GM08714 (cell line): ENCODE measurements around the gene SEL1L3.

Source experiments
- H3K4me3 ChIP-seq: fragments of 200-500 bp; sonication (Bioruptor generic); 2 replicates; pipeline ENCODE4 v1.5.1; 2014; ENCODE audit warnings: mild to moderate bottlenecking, low read length, inconsistent platforms
- ZNF274 ChIP-seq: IDR thresholded peaks from 2 replicates; pipeline ENCODE4 v1.6.1; 2012; ENCODE audit warnings: mild to moderate bottlenecking, low read depth, low read length

The SEL1L3 gene

GRCh38 chr4:25823632-25824031 is 39.2 kb downstream of the SEL1L3 start:
- no peak for TF ChIP-seq ZNF274
- H3K4me3 ChIP-seq = no peak overlapping the region

GRCh38 chr4:25821899-25822298 is 40.9 kb downstream of the SEL1L3 start:
- no peak overlapping the region for H3K4me3 ChIP-seq
- no peak for TF ChIP-seq ZNF274

DNA sequence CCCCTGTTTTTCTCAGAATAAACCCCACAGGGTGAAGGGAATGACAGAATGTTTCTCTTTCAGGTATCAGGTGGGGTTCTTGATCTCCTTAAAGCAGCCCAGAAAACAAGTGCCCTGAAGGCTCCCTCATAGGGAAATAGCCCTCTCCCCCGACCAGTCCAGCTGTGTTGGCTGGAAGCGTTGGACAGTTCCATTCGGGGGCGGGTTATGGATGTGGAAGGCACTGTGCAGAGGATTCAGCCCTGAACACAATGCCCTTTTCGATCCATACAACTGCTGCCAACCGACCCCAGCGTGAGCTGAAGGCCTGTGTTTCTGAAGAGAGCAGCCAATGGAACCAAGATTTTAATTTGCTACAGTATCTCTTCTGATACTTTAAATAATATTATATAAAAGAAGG is 41.5 kb downstream of the SEL1L3 start:
- no peak overlapping the region for H3K4me3 ChIP-seq
- TF ChIP-seq ZNF274 = no peak

DNA sequence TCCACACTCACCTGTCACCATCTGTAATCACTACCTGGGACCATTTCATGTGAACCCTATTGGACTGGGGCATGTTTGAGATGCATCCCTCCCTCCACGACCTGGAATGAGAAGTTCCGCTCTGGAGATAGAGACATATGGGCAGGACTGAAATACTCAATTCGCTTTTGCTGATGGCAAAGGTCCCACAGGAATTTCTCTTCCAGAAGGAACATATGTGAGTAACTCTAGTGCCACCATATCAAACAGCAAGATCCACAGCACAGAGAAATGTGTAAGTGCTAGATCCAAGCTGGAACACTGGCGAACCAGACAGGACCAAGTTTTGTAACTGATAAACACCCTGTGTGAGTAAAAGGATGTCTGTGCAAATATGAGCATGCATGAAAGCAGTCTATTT is 43.9 kb downstream of the SEL1L3 start:
- H3K4me3 ChIP-seq = no peak overlapping the region
- no peak for TF ChIP-seq ZNF274

GRCh38 chr4:25818371-25818871 is 44.4 kb downstream of the SEL1L3 start:
- no peak overlapping the region for H3K4me3 ChIP-seq
- no peak for TF ChIP-seq ZNF274

GRCh38 chr4:25817059-25817681 is 45.6 kb downstream of the SEL1L3 start:
- TF ChIP-seq ZNF274 = no peak
- H3K4me3 ChIP-seq = no peak overlapping the region

GRCh38 chr4:25816591-25817058 is 46.2 kb downstream of the SEL1L3 start:
- TF ChIP-seq ZNF274 = no peak
- H3K4me3 ChIP-seq = no peak overlapping the region

DNA sequence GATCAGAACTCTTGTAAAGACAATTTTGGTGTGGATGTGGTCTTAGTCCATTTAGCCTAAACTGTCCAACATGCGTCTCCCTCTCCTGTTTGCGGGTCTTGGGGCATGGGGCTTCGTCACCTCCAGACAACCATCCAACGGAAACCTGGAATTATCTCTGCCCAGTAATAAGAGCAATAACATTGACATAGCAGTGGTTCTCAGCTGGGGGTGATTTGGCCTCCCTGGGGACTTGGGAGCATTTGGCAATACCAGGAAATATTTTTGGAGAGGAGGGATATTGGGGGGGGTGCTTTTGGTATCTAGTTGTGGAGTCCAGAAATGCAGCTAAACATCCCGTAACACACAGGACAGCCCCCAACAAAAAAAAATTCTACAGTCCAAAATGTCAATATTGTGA is 47.2 kb downstream of the SEL1L3 start:
- H3K4me3 ChIP-seq = no peak overlapping the region
- TF ChIP-seq ZNF274 = no peak

DNA sequence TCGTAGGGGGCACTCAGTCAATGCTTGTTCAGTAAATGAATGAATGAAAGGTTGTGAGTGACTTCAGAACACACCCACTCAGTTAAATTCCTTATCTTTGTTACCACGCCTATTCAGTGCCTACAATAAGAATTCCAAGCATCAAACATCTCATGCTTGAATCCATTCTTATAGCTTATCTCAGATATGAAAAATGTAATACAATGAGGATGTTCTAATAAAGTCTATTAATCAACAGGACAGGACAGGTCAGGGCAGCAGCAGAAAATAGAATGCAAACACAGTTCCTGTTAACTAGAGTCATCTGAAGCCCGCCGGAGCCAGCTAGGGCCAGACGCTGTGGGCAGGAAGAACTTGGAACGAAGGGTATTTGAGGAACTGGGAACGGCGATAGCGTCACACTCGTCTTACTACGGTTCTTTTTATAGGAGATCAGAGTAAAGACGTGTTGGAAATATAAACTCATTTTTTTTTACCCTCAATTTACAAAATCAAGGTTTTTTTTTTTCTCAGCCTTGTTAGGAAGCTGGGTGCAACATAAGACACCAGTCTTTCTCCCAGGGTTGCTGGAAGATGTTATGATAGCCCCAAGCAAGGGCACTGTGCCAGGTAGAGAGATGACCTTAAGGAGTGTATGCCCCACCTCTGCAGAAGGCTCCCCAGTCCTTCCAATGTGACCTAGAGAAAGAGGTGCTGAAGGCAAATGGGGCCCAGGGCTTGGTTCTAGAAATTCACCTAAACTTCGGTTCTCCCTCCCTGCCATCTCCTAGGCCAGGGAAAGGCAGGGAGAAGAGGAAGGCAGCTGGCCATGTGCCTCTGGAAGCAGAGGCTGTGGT is 48.3 kb downstream of the SEL1L3 start:
- H3K4me3 ChIP-seq = no peak overlapping the region
- no peak for TF ChIP-seq ZNF274

DNA sequence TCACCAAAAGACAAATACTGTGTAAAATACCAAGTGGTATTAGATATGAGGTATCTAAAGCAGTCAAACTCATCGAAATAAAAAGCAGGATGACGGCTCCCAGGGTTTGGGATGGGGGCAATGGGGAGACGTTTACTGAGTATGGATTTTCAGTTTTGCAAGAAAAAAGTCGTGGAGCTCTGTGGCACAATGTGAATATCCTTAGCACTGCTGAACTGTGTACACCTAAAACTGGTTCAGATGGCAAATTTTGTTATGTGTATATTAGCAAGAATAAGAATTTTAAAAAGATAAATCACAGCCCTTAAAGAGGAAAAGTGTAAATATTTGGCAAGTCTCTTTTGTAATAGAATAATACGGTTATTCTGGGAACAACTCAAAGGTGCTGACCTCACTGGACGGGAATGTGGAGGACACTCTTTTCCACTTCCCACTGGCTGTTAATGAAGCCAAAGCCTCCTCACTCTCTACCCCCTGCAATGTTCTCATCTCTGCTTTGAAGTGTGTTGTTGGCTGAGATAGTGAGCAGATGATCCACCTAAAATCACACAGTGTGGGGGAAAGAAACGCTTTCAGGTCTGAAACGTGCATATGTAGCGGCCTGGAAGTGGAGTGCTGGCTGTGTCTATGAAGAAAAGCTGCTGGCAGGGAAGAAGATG is 49.2 kb downstream of the SEL1L3 start:
- H3K4me3 ChIP-seq = no peak overlapping the region
- TF ChIP-seq ZNF274 = no peak

DNA sequence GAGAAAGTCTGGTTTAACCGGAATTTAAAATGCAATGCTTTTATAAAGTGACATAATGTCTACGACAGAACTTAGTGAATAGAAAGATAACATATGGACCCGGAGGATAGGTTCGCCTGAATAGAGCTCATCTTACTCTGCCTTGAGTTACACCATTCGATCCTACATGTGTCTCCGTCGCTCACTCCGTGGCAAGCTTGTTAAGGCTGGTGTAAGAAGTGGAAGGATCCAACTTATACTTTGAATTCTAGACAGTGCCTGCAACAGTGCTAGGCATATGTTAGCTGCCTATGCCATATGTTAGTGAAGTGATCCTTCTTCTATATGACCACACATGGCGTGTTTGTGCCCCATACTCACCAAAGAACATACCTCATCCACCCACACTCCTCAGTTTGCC is 50.9 kb downstream of the SEL1L3 start:
- TF ChIP-seq ZNF274 = no peak
- no peak overlapping the region for H3K4me3 ChIP-seq

DNA sequence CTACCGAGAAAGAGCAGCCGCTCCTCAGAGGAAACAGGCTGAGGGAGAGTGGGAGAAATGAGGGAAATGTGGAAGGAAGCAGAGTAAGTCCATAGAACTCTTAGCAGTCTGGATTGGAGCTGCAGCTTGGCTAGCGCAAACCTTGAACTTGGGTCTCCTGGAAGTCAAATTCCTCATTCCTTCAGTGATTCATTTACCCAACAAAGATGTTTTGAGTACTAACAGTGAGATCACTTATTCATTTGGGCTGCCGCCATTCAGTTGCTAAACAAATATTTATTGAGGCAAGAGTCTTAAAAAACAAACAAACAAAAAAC is 51.5 kb downstream of the SEL1L3 start:
- TF ChIP-seq ZNF274 = no peak
- H3K4me3 ChIP-seq = no peak overlapping the region

GRCh38 chr4:25810461-25811373 is 52.1 kb downstream of the SEL1L3 start:
- no peak overlapping the region for H3K4me3 ChIP-seq
- TF ChIP-seq ZNF274 = no peak

DNA sequence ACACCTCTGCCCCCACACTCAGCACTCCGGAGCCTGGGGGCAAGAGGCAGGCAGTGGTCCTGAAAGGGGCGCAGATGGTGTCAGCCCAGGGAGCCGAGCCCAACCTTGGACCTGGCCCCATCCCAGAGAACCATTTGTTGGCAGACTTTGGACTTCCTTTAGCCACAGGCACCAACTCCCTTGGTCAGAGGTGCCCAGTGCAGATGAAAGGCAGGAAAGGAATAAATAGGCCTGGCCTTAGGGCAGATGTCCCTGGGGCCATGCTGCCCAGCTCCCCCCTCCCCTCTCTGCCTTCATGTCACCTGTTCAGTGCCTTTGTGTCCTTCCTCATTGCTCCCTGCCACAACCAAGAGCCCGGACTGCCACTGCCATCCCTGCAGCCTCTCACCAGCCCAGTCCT is 52.8 kb downstream of the SEL1L3 start:
- H3K4me3 ChIP-seq = no peak overlapping the region
- TF ChIP-seq ZNF274 = no peak
